IPS-15b (cell line): ENCODE results near the gene ERMARD.
A peak's percentile ranks its signal among the peaks of the same experiment; 100 is the strongest.
"Not testable (repeated sequence)": the region's sequence is repeated elsewhere in the genome, so short reads cannot be mapped to it uniquely, and the experiment has no call there.

Source experiments
- H3K27me3 ChIP-seq: one replicate; pipeline ENCODE4 v1.6.1; 2013; ENCODE audit warnings: low read length; ENCODE audit not compliant: control insufficient read depth, insufficient read depth
- H3K36me3 ChIP-seq: one replicate; pipeline ENCODE4 v1.6.1; 2013; ENCODE audit warnings: low read length; ENCODE audit not compliant: control insufficient read depth, insufficient read depth
- H3K4me1 ChIP-seq: one replicate; pipeline ENCODE4 v1.6.1; 2013; ENCODE audit warnings: mild to moderate bottlenecking, low read length; ENCODE audit not compliant: control insufficient read depth, insufficient read depth
- H3K4me3 ChIP-seq: one replicate; pipeline ENCODE4 v1.5.1; 2013; ENCODE audit warnings: low read depth, low read length
- H3K9ac ChIP-seq: one replicate; pipeline ENCODE4 v1.6.1; 2013; ENCODE audit warnings: low read depth, mild to moderate bottlenecking, low read length
- H3K9me3 ChIP-seq: one replicate; pipeline ENCODE4 v1.6.1; 2013; ENCODE audit warnings: mild to moderate bottlenecking, low read length; ENCODE audit not compliant: control insufficient read depth, insufficient read depth

Gene ERMARD

GRCh38 chr6:169741344-169741743 lies 10.1 kb upstream of the ERMARD start:
- Histone ChIP-seq H3K27me3 (no peaks in the 10 kb centered on the region), H3K4me3 (no peak overlapping the region), H3K9me3 (no peaks in the 10 kb centered on the region), H3K4me1 (no peaks in the 10 kb centered on the region), H3K9ac (no peak overlapping the region), H3K36me3 (no peaks in the 10 kb centered on the region)

- Histone ChIP-seq H3K9me3 (no peaks in the 10 kb centered on the region), H3K4me3 (no peak overlapping the region), H3K36me3 (no peaks in the 10 kb centered on the region), H3K4me1 (peaks cover 4% of the 10 kb centered on the region), H3K27me3 (no peaks in the 10 kb centered on the region), H3K9ac (no peak overlapping the region)
Observed at GRCh38 chr6:169745405-169745804, 6.0 kb upstream of the ERMARD start.

- Histone ChIP-seq H3K27me3 (no peaks in the 10 kb centered on the region), H3K9me3 (no peaks in the 10 kb centered on the region), H3K9ac (no peak overlapping the region), H3K4me3 (no peak overlapping the region), H3K4me1 (peaks cover 9% of the 10 kb centered on the region), H3K36me3 (no peaks in the 10 kb centered on the region)
Observed at GRCh38 chr6:169746556-169746955, 4.9 kb upstream of the ERMARD start.

GRCh38 chr6:169752074-169752623 lies 727 bp downstream of the ERMARD start:
- no peaks in the 10 kb centered on the region for H3K27me3 ChIP-seq
- peak overlapping the region; percentile 95 for H3K4me3 ChIP-seq
- no peaks in the 10 kb centered on the region for H3K9me3 ChIP-seq
- H3K36me3 ChIP-seq = no peaks in the 10 kb centered on the region
- peaks cover 18% of the 10 kb centered on the region for H3K4me1 ChIP-seq
- peak overlapping the region; percentile 96 for H3K9ac ChIP-seq

GRCh38 chr6:169755162-169755561 lies 3.7 kb downstream of the ERMARD start:
- H3K36me3 ChIP-seq = no peaks in the 10 kb centered on the region
- H3K9me3 ChIP-seq = no peaks in the 10 kb centered on the region
- peaks cover 16% of the 10 kb centered on the region for H3K4me1 ChIP-seq
- H3K9ac ChIP-seq = no peak overlapping the region
- H3K4me3 ChIP-seq = no peak overlapping the region
- H3K27me3 ChIP-seq = no peaks in the 10 kb centered on the region

- H3K9ac ChIP-seq = no peak overlapping the region
- no peaks in the 10 kb centered on the region for H3K9me3 ChIP-seq
- H3K4me3 ChIP-seq = no peak overlapping the region
- H3K36me3 ChIP-seq = peaks cover 9% of the 10 kb centered on the region
- H3K27me3 ChIP-seq = no peaks in the 10 kb centered on the region
- no peaks in the 10 kb centered on the region for H3K4me1 ChIP-seq
Observed at GRCh38 chr6:169763308-169763707, 11.9 kb downstream of the ERMARD start.

- Histone ChIP-seq H3K27me3 (no peaks in the 10 kb centered on the region), H3K36me3 (peaks cover 9% of the 10 kb centered on the region), H3K4me1 (no peaks in the 10 kb centered on the region), H3K9ac (no peak overlapping the region), H3K9me3 (no peaks in the 10 kb centered on the region), H3K4me3 (no peak overlapping the region)
Observed at GRCh38 chr6:169763881-169764280, 12.5 kb downstream of the ERMARD start.

- H3K36me3 ChIP-seq, H3K4me1 ChIP-seq, H3K9me3 ChIP-seq, H3K4me3 ChIP-seq, H3K9ac ChIP-seq, H3K27me3 ChIP-seq: not testable (repeated sequence)
Observed at GRCh38 chr6:169765789-169766188, 14.4 kb downstream of the ERMARD start.

GRCh38 chr6:169766232-169766631 lies 14.8 kb downstream of the ERMARD start:
- Histone ChIP-seq H3K9me3 (no peaks in the 10 kb centered on the region), H3K27me3 (no peaks in the 10 kb centered on the region), H3K4me3 (no peak overlapping the region), H3K9ac (no peak overlapping the region), H3K36me3 (peaks cover 9% of the 10 kb centered on the region), H3K4me1 (no peaks in the 10 kb centered on the region)

- Histone ChIP-seq H3K27me3 (no peaks in the 10 kb centered on the region), H3K9me3 (no peaks in the 10 kb centered on the region), H3K36me3 (peaks cover 13% of the 10 kb centered on the region), H3K4me1 (no peaks in the 10 kb centered on the region), H3K9ac (no peak overlapping the region), H3K4me3 (no peak overlapping the region)
Observed at GRCh38 chr6:169766921-169767736, 15.7 kb downstream of the ERMARD start.

GRCh38 chr6:169774347-169774746 lies 22.9 kb downstream of the ERMARD start:
- no peaks in the 10 kb centered on the region for H3K9me3 ChIP-seq
- no peaks in the 10 kb centered on the region for H3K4me1 ChIP-seq
- no peaks in the 10 kb centered on the region for H3K27me3 ChIP-seq
- H3K4me3 ChIP-seq = no peak overlapping the region
- H3K9ac ChIP-seq = no peak overlapping the region
- peaks cover 17% of the 10 kb centered on the region for H3K36me3 ChIP-seq

- Histone ChIP-seq H3K4me1 (no peaks in the 10 kb centered on the region), H3K9me3 (no peaks in the 10 kb centered on the region), H3K4me3 (no peak overlapping the region), H3K36me3 (peaks cover 17% of the 10 kb centered on the region), H3K27me3 (no peaks in the 10 kb centered on the region), H3K9ac (no peak overlapping the region)
Observed at GRCh38 chr6:169775321-169775720, 23.9 kb downstream of the ERMARD start.
